SK-N-SH (cell line): ENCODE results near the gene OR10H5.

Experiments used
- CTCF ChIP-seq: fragments of 200-600 bp; sonication (generic); IDR thresholded peaks from 2 replicates; pipeline ENCODE4 v1.6.1; 2017; ENCODE audit warnings: antibody characterized with exemption, mild to moderate bottlenecking, moderate library complexity
- ELF1 ChIP-seq: IDR thresholded peaks from 2 replicates; pipeline ENCODE4 v1.4.0; 2012
- NRF1 ChIP-seq: IDR thresholded peaks from 2 replicates; pipeline ENCODE4 v1.6.1; 2012; ENCODE audit warnings: low read depth, mild to moderate bottlenecking, low read length
- RAD21 ChIP-seq: IDR thresholded peaks from 2 replicates; pipeline ENCODE4 v1.6.1; 2012; ENCODE audit warnings: mild to moderate bottlenecking, low read length
- RFX5 ChIP-seq: IDR thresholded peaks from 2 replicates; pipeline ENCODE4 v1.6.1; 2012; ENCODE audit warnings: mild to moderate bottlenecking, improper control_type of control experiment, low read length
- SMC3 ChIP-seq: IDR thresholded peaks from 2 replicates; pipeline ENCODE4 v1.6.1; 2012; ENCODE audit warnings: low read depth, low read length, improper control_type of control experiment

DNA sequence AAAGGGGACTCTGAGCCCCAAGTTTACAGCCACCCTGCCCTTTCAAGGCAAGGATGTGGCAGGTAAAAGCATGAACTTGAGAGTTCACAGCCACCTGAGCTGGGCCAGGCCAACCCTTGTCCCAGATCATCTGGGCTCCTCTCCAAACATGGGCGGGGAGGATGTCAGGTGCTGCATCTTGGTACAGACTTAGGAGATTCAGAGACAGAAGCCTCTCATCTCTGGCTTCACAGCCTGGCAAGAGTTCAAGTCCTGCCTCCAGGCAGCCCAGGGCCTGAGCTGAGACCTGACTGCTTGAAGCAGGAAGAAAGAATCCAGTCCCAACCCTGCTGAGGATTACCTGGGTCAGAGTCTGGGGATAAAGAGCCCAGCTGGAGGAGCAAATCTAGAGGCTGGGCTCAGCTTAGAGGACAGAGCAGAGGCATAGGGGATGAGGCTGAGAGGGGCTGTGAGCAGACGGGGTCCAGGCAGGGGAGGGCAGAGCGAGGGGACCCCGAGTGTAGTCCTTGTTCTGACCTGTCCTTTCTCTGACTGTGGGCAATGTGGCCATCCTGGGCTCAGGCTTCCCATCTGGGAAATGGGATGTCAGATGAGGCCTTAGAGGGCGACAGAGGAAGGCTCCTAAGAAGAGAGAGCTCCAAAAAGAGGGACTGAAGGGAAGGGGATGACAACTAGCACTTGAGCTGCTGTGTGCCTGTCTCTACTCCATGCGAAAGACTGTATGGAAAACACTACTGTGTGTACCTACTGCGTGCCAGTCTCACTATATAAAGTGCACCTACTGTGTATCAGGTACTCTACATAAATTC is 6.6 kb upstream of the OR10H5 start:
- TF ChIP-seq RAD21 (no peak), CTCF (no peak), ELF1 (no peak), RFX5 (no peak), NRF1 (no peak), SMC3 (no peak)
